ENCODE data around the gene GRK2. TPM values are rescaled to one million over a fixed set of nuclear protein-coding genes. Genes with fewer than 3 reads are reported as not detected.

The GRK2 gene
- total and polyA plus RNA-seq, 2 donors (not counting 1 experiment from before 2014, with no cell fraction given), result 294 to 534 TPM

DNA sequence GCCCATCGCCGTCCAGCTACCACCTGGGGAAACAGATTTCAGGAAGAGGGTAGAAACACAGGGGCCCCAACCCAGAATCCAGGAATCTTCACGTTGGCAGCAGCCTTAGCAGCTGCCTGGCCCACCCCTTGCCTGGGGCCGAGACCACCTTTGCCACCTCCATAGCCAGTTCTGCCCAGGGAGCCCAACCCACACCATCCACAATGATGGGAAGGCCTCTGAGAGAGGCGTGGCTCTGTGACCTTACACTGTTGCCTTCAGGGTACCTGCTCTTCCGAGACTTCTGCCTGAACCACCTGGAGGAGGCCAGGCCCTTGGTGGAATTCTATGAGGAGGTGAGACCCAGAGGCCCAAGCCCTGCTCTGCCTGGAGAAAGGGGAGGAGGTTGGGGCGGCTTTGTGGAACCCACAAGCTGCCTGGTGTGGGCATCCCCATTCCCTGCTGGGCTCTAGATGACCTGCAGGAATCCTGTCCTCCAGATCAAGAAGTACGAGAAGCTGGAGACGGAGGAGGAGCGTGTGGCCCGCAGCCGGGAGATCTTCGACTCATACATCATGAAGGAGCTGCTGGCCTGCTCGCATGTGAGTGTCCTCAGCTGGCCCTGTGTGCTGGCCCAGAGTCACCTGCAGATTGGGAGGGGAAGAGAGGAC lies 12.8 kb downstream of the GRK2 start:
- H3K27me3 Mint-ChIP-seq, result no peaks in the 10 kb centered on the region
- ChIA-PET CTCF (interaction anchor here (1.1 to 5.5 kb wide), 2 partner anchors 11 to 38 kb away, joined by 5 to 46 read pairs; partner anchors contain the start of gene GRK2), POLR2A (interaction anchor here (3.3 to 6.8 kb wide), 3 partner anchors 9 to 11 kb away, joined by 43 to 70 read pairs (median 51); partner anchors contain the start of genes ANKRD13D and GRK2)
- H3K9me3 Mint-ChIP-seq (ENCODE audit: insufficient read depth), result no peaks in the 10 kb centered on the region
- peak overlapping the region; percentile 92 for H3K4me2 ChIP-seq (replicated peaks; ENCODE audit: low read depth, low read length, poor library complexity, severe bottlenecking)
- peaks cover 0 to 87% of the 10 kb centered on the region in 2 experiments for H3K36me3 ChIP-seq (replicated peaks in 1 of 2; ENCODE audit: control extremely low read depth in 1 of 2, control insufficient read depth in 1 of 2, extremely low read depth in 1 of 2, insufficient read depth in 2 of 2, low read length in 1 of 2)
- no peak for ATAC-seq (ENCODE audit: low read depth)
- H3K9ac ChIP-seq (ENCODE audit: low read length), result no peak overlapping the region
- WGBS (ENCODE audit: insufficient coverage), result 76% methylated on average over 14 of the region's 14 CpGs
- H3K9me3 ChIP-seq (ENCODE audit: control extremely low read depth in 1 of 3, control insufficient read depth in 2 of 3, insufficient read depth in 1 of 3, low read length in 2 of 3), result no peaks in the 10 kb centered on the region
- no peak overlapping the region for H3K4me3 ChIP-seq (ENCODE audit: control extremely low read depth in 1 of 5, extremely low read depth in 1 of 5, insufficient read depth in 1 of 5, low read depth in 2 of 5, low read length in 4 of 5)
- peak overlapping the region; percentile 82 for H3K27ac ChIP-seq (ENCODE audit: low read length in 2 of 2)
- H3K4me3 Mint-ChIP-seq, result peak overlapping the region; percentile 54
- peaks cover 100% of the 10 kb centered on the region for H3K79me2 ChIP-seq (ENCODE audit: control insufficient read depth, insufficient read depth, low read length)
- no peak overlapping the region for H2AFZ ChIP-seq (ENCODE audit: insufficient read depth, low read depth, low read length, poor library complexity, severe bottlenecking)
- H3K4me1 ChIP-seq (ENCODE audit: control insufficient read depth in 2 of 2, insufficient read depth in 2 of 2, low read length in 2 of 2), result peaks cover 66 to 69% of the 10 kb centered on the region in 2 donors
- intact Hi-C loops (cut with micrococcal nuclease), result no loop called here
- H4K20me1 ChIP-seq (ENCODE audit: control insufficient read depth, insufficient read depth, low read length, poor library complexity, severe bottlenecking), result peaks cover 74% of the 10 kb centered on the region
- TF ChIP-seq EZH2 (IDR thresholded peaks at IDR 0.05; ENCODE audit: borderline replicate concordance, insufficient read depth, low read depth, low read length, poor library complexity, severe bottlenecking), result no peak
- TF ChIP-seq, protein P1, sequence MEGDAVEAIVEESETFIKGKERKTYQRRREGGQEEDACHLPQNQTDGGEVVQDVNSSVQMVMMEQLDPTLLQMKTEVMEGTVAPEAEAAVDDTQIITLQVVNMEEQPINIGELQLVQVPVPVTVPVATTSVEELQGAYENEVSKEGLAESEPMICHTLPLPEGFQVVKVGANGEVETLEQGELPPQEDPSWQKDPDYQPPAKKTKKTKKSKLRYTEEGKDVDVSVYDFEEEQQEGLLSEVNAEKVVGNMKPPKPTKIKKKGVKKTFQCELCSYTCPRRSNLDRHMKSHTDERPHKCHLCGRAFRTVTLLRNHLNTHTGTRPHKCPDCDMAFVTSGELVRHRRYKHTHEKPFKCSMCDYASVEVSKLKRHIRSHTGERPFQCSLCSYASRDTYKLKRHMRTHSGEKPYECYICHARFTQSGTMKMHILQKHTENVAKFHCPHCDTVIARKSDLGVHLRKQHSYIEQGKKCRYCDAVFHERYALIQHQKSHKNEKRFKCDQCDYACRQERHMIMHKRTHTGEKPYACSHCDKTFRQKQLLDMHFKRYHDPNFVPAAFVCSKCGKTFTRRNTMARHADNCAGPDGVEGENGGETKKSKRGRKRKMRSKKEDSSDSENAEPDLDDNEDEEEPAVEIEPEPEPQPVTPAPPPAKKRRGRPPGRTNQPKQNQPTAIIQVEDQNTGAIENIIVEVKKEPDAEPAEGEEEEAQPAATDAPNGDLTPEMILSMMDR (IDR thresholded peaks at IDR 0.05), result no peak
- H3K4me1 Mint-ChIP-seq, result peaks cover 63% of the 10 kb centered on the region
- H3K27me3 ChIP-seq (replicated peaks in 1 of 4; ENCODE audit: control extremely low read depth in 1 of 4, control insufficient read depth in 3 of 4, insufficient read depth in 4 of 4, low read length in 3 of 4), result no peaks in the 10 kb centered on the region
- H3K27ac Mint-ChIP-seq, result peak overlapping the region; percentile 95
- no peak for DNase-seq

Data from B cell (primary cell).